ENCODE results near the gene ZNF83.

- TF ChIP-seq POLR2AphosphoS5 (IDR thresholded peaks at IDR 0.05) (no peak), CTCF (IDR thresholded peaks at IDR 0.05) (no peak)
These were observed at the start of gene ZNF83 for GRCh38 chr19:52637718-52638585.

All from suprapubic skin (tissue), 3 donors.